Brain microvascular endothelial cell (primary cell): ENCODE results near the gene TBL1X.

Source experiments
- DNase-seq: peaks from one replicate; pipeline ENCODE4 v3.0.0-alpha.2; 2020
- H3K27ac ChIP-seq: fragments of 250-450 bp; sonication (Bioruptor Pico); 2 replicates; pipeline ENCODE4 v1.5.1; 2020; ENCODE audit warnings: mild to moderate bottlenecking, moderate library complexity
- H3K27me3 ChIP-seq: fragments of 250-450 bp; sonication (Bioruptor Pico); replicated peaks from 2 replicates; pipeline ENCODE4 v1.5.1; 2020; ENCODE audit warnings: mild to moderate bottlenecking
- H3K36me3 ChIP-seq: fragments of 250-450 bp; sonication (Bioruptor Pico); replicated peaks from 2 replicates; pipeline ENCODE4 v1.5.1; 2020; ENCODE audit warnings: mild to moderate bottlenecking
- H3K4me3 ChIP-seq: 2 replicates; pipeline ENCODE4 v1.5.1; 2011; ENCODE audit warnings: low read depth, mild to moderate bottlenecking, control low read depth, low read length, moderate library complexity
- in situ Hi-C: cut with HindIII; loops from 2 replicates; pipeline ENCODE4 v1.10.0; 2017; ENCODE audit warnings: low sequenced_read_pairs, low pct_ligation_motif_present
- TF ChIP-seq, protein P1 (sequence below): IDR thresholded peaks from 2 replicates; pipeline ENCODE4 v1.5.1; 2011; ENCODE audit warnings: low read depth, mild to moderate bottlenecking, moderate library complexity, low read length, control low read depth, inconsistent platforms; ENCODE audit errors: missing control alignments

Gene TBL1X

DNA sequence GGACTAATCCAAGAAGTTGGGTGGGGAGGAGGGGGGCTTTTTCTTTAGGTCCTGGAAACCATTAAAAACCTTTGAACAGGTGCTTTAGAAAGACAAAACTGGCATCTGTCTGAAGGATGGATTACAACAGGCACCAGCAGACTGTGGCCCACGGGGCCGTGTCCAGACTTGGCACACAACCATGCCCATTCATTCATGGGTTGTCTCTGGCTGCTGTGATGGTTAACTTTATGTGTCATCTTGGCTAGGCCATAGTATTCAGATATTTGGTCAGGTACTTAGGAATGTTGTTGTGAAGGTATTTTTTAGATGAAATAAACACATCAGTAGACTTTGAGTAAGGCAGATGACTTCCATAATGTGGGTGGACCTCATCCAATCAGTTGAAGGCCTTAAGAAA lies 45.5 kb downstream of the TBL1X start:
- in situ Hi-C loops: no loop called here
- no peaks in the 10 kb centered on the region for H3K36me3 ChIP-seq
- no peak overlapping the region for H3K4me3 ChIP-seq
- no peak overlapping the region for H3K27ac ChIP-seq
- H3K27me3 ChIP-seq: no peaks in the 10 kb centered on the region
- no peak for DNase-seq
- TF ChIP-seq, protein P1, sequence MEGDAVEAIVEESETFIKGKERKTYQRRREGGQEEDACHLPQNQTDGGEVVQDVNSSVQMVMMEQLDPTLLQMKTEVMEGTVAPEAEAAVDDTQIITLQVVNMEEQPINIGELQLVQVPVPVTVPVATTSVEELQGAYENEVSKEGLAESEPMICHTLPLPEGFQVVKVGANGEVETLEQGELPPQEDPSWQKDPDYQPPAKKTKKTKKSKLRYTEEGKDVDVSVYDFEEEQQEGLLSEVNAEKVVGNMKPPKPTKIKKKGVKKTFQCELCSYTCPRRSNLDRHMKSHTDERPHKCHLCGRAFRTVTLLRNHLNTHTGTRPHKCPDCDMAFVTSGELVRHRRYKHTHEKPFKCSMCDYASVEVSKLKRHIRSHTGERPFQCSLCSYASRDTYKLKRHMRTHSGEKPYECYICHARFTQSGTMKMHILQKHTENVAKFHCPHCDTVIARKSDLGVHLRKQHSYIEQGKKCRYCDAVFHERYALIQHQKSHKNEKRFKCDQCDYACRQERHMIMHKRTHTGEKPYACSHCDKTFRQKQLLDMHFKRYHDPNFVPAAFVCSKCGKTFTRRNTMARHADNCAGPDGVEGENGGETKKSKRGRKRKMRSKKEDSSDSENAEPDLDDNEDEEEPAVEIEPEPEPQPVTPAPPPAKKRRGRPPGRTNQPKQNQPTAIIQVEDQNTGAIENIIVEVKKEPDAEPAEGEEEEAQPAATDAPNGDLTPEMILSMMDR: no peak

DNA sequence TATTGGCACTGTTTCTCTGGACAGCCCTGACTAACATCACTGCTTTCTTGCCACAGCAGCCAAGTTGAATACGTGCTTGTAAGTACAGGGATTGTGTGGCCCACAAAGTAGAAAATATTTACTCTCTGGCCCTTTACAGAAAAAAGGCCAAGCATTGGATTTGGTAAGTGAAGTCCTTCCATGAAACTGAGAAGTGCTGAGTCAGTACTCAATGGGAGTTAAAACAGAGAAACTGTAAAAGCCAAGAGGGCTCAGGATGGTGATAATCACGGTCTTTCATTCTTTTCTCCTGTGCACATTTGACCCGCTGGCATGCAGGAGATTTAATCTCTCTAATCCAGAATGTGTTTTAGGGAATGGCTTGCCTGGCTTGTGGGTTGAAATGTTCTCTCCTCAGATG lies 46.1 kb downstream of the TBL1X start:
- Histone ChIP-seq H3K36me3 (no peaks in the 10 kb centered on the region), H3K4me3 (no peak overlapping the region), H3K27me3 (no peaks in the 10 kb centered on the region), H3K27ac (no peak overlapping the region)
- in situ Hi-C loops: no loop called here
- TF ChIP-seq, protein P1: no peak
- no peak for DNase-seq

DNA sequence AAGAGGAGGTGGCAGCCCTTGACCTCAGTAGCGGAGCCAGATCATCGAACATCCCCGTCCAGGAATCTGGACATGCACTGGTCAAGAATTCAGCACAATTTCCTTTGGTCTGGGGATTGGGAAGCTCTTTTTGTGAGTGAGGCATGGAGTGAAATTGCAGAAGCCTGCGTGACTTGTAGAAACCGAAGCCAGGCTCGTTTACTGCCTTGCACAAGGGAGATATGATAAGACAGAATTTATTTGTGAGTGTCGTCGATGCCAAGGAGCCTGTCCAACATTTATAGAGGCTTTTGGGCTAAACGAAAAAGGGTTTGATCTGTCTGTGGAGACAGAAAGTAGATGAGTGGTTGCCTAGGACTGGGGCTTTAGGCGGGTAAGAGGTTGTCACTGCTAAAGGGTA lies 50.6 kb downstream of the TBL1X start:
- in situ Hi-C loops: no loop called here
- Histone ChIP-seq H3K4me3 (no peak overlapping the region), H3K36me3 (no peaks in the 10 kb centered on the region), H3K27ac (no peak overlapping the region), H3K27me3 (no peaks in the 10 kb centered on the region)
- DNase-seq: no peak
- TF ChIP-seq, protein P1: no peak

DNA sequence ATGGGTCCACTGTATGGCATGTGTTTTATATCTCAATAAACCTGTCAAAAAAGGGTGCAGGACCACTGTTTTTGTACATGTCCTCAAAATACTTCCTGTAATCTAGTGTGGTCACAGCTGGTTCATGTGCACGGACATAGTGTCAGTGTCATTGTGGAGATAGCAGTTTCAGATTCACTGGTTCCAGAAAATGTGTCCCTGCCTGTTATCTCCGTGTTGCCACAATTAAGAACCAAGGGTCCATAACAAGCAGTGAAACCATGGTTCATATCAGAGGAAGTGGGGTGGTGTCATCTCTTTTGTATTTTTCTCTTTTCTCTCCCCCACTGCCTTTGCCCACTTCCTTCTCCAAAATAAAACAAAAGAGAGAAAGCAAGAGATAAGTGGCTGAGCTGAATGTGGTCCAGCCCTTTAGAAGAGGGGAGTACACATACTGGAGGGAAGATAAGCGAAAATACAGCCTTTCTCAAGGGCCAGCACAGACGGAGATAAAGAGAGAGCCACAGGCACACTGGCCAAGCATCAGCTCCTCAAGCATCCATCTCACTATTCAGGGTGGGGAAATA lies 51.2 kb downstream of the TBL1X start:
- no peak overlapping the region for H3K4me3 ChIP-seq
- no peaks in the 10 kb centered on the region for H3K27me3 ChIP-seq
- no peak for DNase-seq
- in situ Hi-C loops: no loop called here
- no peaks in the 10 kb centered on the region for H3K36me3 ChIP-seq
- H3K27ac ChIP-seq: no peak overlapping the region
- TF ChIP-seq, protein P1: no peak

DNA sequence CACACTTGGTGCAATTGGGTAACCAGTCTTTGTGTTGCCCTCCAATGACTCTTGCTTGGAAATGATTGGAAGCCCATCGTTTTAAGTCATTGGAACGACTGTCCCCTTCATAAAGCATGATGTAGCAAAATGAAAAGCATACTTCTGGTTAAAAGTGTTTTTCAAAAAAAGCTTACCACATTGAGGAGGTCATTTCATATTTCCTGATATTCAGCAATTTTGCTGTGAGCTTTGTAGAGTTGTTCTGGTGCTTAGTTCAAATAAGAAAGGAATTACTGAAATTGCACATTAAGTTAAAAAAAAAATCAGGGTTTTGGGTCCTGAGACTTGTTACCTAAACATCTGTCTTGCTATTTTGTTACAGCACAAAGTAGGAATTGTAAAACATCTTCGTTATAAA lies 51.8 kb downstream of the TBL1X start:
- no peak overlapping the region for H3K27ac ChIP-seq
- no peaks in the 10 kb centered on the region for H3K27me3 ChIP-seq
- no peaks in the 10 kb centered on the region for H3K36me3 ChIP-seq
- DNase-seq: no peak
- TF ChIP-seq, protein P1: no peak
- in situ Hi-C loops: no loop called here
- no peak overlapping the region for H3K4me3 ChIP-seq

DNA sequence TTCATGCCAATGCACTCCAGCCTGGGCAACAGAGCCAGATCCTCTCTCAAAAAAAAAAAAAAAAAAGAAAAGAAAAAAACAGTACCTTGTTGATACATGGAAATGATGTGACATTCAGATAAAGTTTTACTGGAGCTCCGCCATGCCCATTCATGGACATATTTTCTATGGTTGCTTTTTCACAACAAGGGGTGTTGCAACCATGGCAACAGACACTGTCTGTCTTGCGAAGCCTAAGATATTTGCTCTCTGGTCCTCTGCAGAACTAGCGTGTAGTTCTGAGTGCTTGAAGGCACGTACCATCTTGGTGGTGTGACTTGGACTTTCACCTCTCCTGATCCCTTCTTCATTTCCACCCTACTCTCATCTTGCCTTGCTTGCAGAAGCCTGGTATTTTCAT lies 53.2 kb downstream of the TBL1X start:
- TF ChIP-seq, protein P1: no peak
- no peaks in the 10 kb centered on the region for H3K27me3 ChIP-seq
- in situ Hi-C loops: no loop called here
- no peaks in the 10 kb centered on the region for H3K36me3 ChIP-seq
- no peak overlapping the region for H3K4me3 ChIP-seq
- DNase-seq: no peak
- H3K27ac ChIP-seq: no peak overlapping the region
